H1 (cell line): ENCODE results near the gene CARD11.

ENCODE experiments used
- EZH2 ChIP-seq: fragments of 200-600 bp; sonication (generic); IDR thresholded peaks from 2 replicates; pipeline ENCODE4 v1.7.1; 2012; ENCODE audit warnings: low read depth, mild to moderate bottlenecking, moderate library complexity, low read length, inconsistent platforms; ENCODE audit not compliant: severe bottlenecking
- SP1 ChIP-seq: IDR thresholded peaks from 2 replicates; pipeline ENCODE4 v1.6.1; 2011; ENCODE audit warnings: low read depth, low read length
- TF ChIP-seq, protein P1 (sequence below), 3 experiments: IDR thresholded peaks; 1 replicate in 2 of 3; 2 replicates in 1 of 3; pipeline versions ENCODE4 v1.5.1 to v1.6.1; 2011; ENCODE audit warnings: low read length in 3 of 3, mild to moderate bottlenecking in 3 of 3, inconsistent platforms in 2 of 3, low read depth in 1 of 3, moderate library complexity in 1 of 3; ENCODE audit not compliant: insufficient read depth in 1 of 3; ENCODE audit errors: control extremely low read depth in 1 of 3

DNA sequence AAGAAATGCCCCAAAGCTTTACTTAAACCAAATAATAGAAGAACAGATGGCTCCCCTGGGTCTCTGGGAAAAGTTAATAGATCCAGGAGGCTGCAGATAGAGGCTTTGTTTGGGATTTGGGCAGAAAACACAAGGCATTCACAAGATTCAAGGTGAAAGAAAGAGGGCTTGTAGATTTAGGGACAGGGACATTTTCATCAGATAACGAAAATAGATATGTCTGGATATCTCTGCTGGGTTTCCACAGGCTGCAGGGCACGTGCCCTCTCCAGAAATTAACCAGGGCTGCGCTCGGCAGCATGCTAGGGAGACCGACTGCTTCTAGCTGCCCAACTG lies 14.9 kb downstream of the CARD11 start:
- TF ChIP-seq, protein P1, sequence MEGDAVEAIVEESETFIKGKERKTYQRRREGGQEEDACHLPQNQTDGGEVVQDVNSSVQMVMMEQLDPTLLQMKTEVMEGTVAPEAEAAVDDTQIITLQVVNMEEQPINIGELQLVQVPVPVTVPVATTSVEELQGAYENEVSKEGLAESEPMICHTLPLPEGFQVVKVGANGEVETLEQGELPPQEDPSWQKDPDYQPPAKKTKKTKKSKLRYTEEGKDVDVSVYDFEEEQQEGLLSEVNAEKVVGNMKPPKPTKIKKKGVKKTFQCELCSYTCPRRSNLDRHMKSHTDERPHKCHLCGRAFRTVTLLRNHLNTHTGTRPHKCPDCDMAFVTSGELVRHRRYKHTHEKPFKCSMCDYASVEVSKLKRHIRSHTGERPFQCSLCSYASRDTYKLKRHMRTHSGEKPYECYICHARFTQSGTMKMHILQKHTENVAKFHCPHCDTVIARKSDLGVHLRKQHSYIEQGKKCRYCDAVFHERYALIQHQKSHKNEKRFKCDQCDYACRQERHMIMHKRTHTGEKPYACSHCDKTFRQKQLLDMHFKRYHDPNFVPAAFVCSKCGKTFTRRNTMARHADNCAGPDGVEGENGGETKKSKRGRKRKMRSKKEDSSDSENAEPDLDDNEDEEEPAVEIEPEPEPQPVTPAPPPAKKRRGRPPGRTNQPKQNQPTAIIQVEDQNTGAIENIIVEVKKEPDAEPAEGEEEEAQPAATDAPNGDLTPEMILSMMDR (IDR thresholded peaks at IDR 0.05; ENCODE audit: control extremely low read depth in 1 of 3, insufficient read depth in 1 of 3, low read depth in 1 of 3, low read length in 3 of 3) = no peak
- no peak for TF ChIP-seq SP1
- TF ChIP-seq EZH2 = no peak
